Astrocyte (in vitro differentiated cells and primary cell): Measurements from ENCODE around the gene OR1I1. TPM values are rescaled to one million over a fixed set of nuclear protein-coding genes. Genes with fewer than 3 reads are reported as not detected.

ENCODE experiments used
- DNase-seq: peaks from one replicate; pipeline ENCODE4 v3.0.0-alpha.2; 2010; ENCODE audit warnings: low read depth
- FAIRE-seq: peaks from 2 replicates; lab custom pipeline; 2011; peaks lifted over from hg19 to GRCh38; lab: Jason Lieb, UNC
- H2AFZ ChIP-seq: 2 replicates; pipeline ENCODE4 v1.6.0; 2012; ENCODE audit warnings: low read depth, low read length, inconsistent platforms
- H3K27ac ChIP-seq: 2 replicates; pipeline ENCODE4 v1.5.1; 2011; ENCODE audit warnings: low read depth, low read length, inconsistent platforms
- H3K27me3 ChIP-seq: 2 replicates; pipeline ENCODE4 v1.6.0; 2011; ENCODE audit warnings: low read length, inconsistent platforms; ENCODE audit not compliant: insufficient read depth
- H3K36me3 ChIP-seq: 2 replicates; pipeline ENCODE4 v1.5.1; 2011; ENCODE audit warnings: low read length, inconsistent platforms; ENCODE audit not compliant: insufficient read depth
- H3K4me1 ChIP-seq: 2 replicates; pipeline ENCODE4 v1.5.1; 2011; ENCODE audit warnings: low read length, inconsistent platforms; ENCODE audit not compliant: insufficient read depth
- H3K4me2 ChIP-seq: 2 replicates; pipeline ENCODE4 v1.6.0; 2012; ENCODE audit warnings: low read length, inconsistent platforms
- H3K4me3 ChIP-seq: 2 replicates; pipeline ENCODE4 v1.5.1; 2011; ENCODE audit warnings: low read depth, mild to moderate bottlenecking, low read length, inconsistent platforms; ENCODE audit not compliant: insufficient read depth
- H3K79me2 ChIP-seq: 2 replicates; pipeline ENCODE4 v1.6.0; 2012; ENCODE audit warnings: mild to moderate bottlenecking, low read length, inconsistent platforms; ENCODE audit not compliant: insufficient read depth
- H3K9ac ChIP-seq: 2 replicates; pipeline ENCODE4 v1.6.0; 2012; ENCODE audit warnings: mild to moderate bottlenecking, low read length, inconsistent platforms
- H3K9me3 ChIP-seq: 2 replicates; pipeline ENCODE4 v1.5.1; 2012; ENCODE audit warnings: low read depth, mild to moderate bottlenecking, low read length, inconsistent platforms; ENCODE audit not compliant: insufficient read depth
- H4K20me1 ChIP-seq: 2 replicates; pipeline ENCODE4 v1.6.0; 2012; ENCODE audit warnings: low read length, inconsistent platforms; ENCODE audit not compliant: insufficient read depth
- H3K27ac Mint-ChIP-seq: one replicate; pipeline ENCODE4 v1.8.0; 2021; ENCODE audit warnings: mild to moderate bottlenecking, mixed read lengths; ENCODE audit not compliant: unreplicated experiment
- H3K27me3 Mint-ChIP-seq: one replicate; pipeline ENCODE4 v1.8.0; 2021; ENCODE audit warnings: low read depth, mixed read lengths; ENCODE audit not compliant: unreplicated experiment
- H3K36me3 Mint-ChIP-seq: one replicate; pipeline ENCODE4 v1.8.0; 2021; ENCODE audit warnings: low read depth, mixed read lengths; ENCODE audit not compliant: unreplicated experiment
- H3K4me1 Mint-ChIP-seq: one replicate; pipeline ENCODE4 v1.8.0; 2021; ENCODE audit warnings: low read depth, mixed read lengths; ENCODE audit not compliant: unreplicated experiment
- H3K4me3 Mint-ChIP-seq: one replicate; pipeline ENCODE4 v1.8.0; 2021; ENCODE audit warnings: mild to moderate bottlenecking, moderate library complexity, mixed read lengths; ENCODE audit not compliant: unreplicated experiment
- H3K9me3 Mint-ChIP-seq: one replicate; pipeline ENCODE4 v1.8.0; 2021; ENCODE audit warnings: mild to moderate bottlenecking, mixed read lengths; ENCODE audit not compliant: unreplicated experiment
- EZH2 ChIP-seq: IDR thresholded peaks from 2 replicates; pipeline ENCODE4 v1.6.1; 2012; ENCODE audit warnings: mild to moderate bottlenecking, low read length, inconsistent platforms; ENCODE audit not compliant: insufficient read depth
- total RNA-seq: library from RNA; stranded (reverse); gene quantifications from 2 replicates; pipeline ENCODE4 v1.2.1, GENCODE V29; 2021
- TF ChIP-seq, protein P1 (sequence below): IDR thresholded peaks from 2 replicates; pipeline ENCODE4 v1.5.1; 2011; ENCODE audit warnings: low read depth, mild to moderate bottlenecking, inconsistent platforms, low read length, moderate library complexity; ENCODE audit not compliant: insufficient read depth

OR1I1 gene
- total RNA-seq, 1 donor from 2014 or later, result not detected

DNA sequence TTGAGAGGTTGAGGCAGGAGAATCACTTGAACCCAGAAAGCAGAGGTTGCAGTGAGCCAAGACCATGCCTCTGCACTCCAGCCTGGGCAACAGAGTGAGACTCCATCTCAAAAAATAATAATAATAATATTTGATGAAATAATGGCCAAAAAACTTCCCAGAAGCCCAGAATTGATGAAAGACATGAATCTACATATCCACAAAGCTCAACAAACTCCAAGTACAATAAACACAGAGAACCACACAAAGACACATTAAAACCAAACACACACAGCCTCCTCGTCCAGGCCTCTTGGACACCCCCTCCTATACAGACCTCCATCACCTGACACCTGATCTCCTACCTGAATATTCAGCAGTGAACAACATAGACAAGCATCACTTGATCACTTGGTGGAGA lies 22.0 kb downstream of the OR1I1 start:
- Histone ChIP-seq H3K27ac (no peak overlapping the region), H3K4me1 (peaks cover 15% of the 10 kb centered on the region), H3K4me3 (no peak overlapping the region), H2AFZ (no peak overlapping the region), H3K4me2 (no peak overlapping the region), H4K20me1 (peaks cover 9% of the 10 kb centered on the region), H3K36me3 (no peaks in the 10 kb centered on the region), H3K27me3 (no peaks in the 10 kb centered on the region), H3K9ac (no peak overlapping the region), H3K79me2 (peaks cover 15% of the 10 kb centered on the region), H3K9me3 (peaks cover 8% of the 10 kb centered on the region)
- H3K27me3 Mint-ChIP-seq, result no peaks in the 10 kb centered on the region
- H3K27ac Mint-ChIP-seq, result no peak overlapping the region
- no peak overlapping the region for H3K4me3 Mint-ChIP-seq
- DNase-seq (no peak), FAIRE-seq (no peak)
- H3K9me3 Mint-ChIP-seq, result peaks cover 2% of the 10 kb centered on the region
- no peak for TF ChIP-seq EZH2
- TF ChIP-seq, protein P1, sequence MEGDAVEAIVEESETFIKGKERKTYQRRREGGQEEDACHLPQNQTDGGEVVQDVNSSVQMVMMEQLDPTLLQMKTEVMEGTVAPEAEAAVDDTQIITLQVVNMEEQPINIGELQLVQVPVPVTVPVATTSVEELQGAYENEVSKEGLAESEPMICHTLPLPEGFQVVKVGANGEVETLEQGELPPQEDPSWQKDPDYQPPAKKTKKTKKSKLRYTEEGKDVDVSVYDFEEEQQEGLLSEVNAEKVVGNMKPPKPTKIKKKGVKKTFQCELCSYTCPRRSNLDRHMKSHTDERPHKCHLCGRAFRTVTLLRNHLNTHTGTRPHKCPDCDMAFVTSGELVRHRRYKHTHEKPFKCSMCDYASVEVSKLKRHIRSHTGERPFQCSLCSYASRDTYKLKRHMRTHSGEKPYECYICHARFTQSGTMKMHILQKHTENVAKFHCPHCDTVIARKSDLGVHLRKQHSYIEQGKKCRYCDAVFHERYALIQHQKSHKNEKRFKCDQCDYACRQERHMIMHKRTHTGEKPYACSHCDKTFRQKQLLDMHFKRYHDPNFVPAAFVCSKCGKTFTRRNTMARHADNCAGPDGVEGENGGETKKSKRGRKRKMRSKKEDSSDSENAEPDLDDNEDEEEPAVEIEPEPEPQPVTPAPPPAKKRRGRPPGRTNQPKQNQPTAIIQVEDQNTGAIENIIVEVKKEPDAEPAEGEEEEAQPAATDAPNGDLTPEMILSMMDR, result no peak
- peaks cover 7% of the 10 kb centered on the region for H3K4me1 Mint-ChIP-seq
- no peaks in the 10 kb centered on the region for H3K36me3 Mint-ChIP-seq

DNA sequence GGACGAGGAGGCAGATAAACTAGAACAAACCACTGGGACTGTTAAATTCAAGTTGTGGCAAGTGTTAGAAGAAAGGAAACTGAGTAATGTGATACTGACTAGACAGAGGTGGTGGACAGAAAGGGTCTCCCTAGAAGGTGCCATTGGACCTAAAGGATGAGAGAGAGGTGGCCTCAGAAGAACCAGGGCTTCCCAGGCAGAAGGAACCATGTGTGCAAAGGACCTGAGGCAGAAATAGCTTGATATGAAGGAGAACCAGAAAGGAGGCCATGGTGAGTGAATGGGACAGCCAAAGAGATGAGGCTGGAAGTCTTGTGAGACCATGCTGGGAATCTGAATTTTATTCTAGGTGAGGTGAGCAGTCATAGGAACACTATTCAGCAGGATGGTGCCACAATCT lies 22.4 kb downstream of the OR1I1 start:
- no peak overlapping the region for H3K4me3 ChIP-seq
- no peaks in the 10 kb centered on the region for H3K36me3 ChIP-seq
- H3K27ac Mint-ChIP-seq, result no peak overlapping the region
- peaks cover 2% of the 10 kb centered on the region for H3K9me3 Mint-ChIP-seq
- TF ChIP-seq, protein P1, result no peak
- TF ChIP-seq EZH2, result no peak
- peaks cover 12% of the 10 kb centered on the region for H4K20me1 ChIP-seq
- FAIRE-seq (no peak), DNase-seq (no peak)
- no peaks in the 10 kb centered on the region for H3K36me3 Mint-ChIP-seq
- peaks cover 19% of the 10 kb centered on the region for H3K79me2 ChIP-seq
- H3K4me1 ChIP-seq, result peaks cover 15% of the 10 kb centered on the region
- no peak overlapping the region for H3K27ac ChIP-seq
- no peak overlapping the region for H2AFZ ChIP-seq
- H3K27me3 Mint-ChIP-seq, result no peaks in the 10 kb centered on the region
- no peak overlapping the region for H3K4me3 Mint-ChIP-seq
- H3K4me1 Mint-ChIP-seq, result peaks cover 7% of the 10 kb centered on the region
- no peak overlapping the region for H3K9ac ChIP-seq
- H3K9me3 ChIP-seq, result peaks cover 8% of the 10 kb centered on the region
- H3K4me2 ChIP-seq, result no peak overlapping the region
- H3K27me3 ChIP-seq, result no peaks in the 10 kb centered on the region

DNA sequence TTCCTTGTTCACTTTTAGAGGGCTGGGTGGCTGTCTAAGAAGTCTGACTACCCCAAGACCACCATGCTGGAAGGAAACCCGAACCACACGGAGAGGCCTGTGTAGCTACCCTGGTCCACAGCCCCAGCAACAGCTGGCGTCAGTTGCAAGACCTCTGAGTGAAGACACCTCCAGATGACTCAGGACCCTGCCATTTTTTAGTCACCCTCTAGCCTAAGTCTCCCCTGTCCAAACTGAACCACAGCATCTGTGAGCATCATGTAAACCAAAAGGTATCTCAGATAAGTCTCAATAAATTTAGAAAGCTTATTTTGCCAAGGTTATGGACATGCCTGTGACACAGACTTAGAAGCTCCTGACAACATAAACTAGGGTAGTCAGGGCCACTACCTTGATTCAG lies 23.0 kb downstream of the OR1I1 start:
- Mint-ChIP-seq H3K27me3 (no peaks in the 10 kb centered on the region), H3K36me3 (no peaks in the 10 kb centered on the region), H3K4me3 (no peak overlapping the region), H3K9me3 (peaks cover 2% of the 10 kb centered on the region), H3K4me1 (peaks cover 7% of the 10 kb centered on the region), H3K27ac (no peak overlapping the region)
- H3K4me1 ChIP-seq, result peaks cover 15% of the 10 kb centered on the region
- FAIRE-seq, result no peak
- H3K9ac ChIP-seq, result no peak overlapping the region
- H4K20me1 ChIP-seq, result peaks cover 13% of the 10 kb centered on the region
- no peak overlapping the region for H3K27ac ChIP-seq
- TF ChIP-seq, protein P1, result no peak
- no peak for TF ChIP-seq EZH2
- H3K4me2 ChIP-seq, result no peak overlapping the region
- H3K36me3 ChIP-seq, result no peaks in the 10 kb centered on the region
- H3K4me3 ChIP-seq, result no peak overlapping the region
- DNase-seq, result no peak
- no peak overlapping the region for H2AFZ ChIP-seq
- no peaks in the 10 kb centered on the region for H3K27me3 ChIP-seq
- peaks cover 8% of the 10 kb centered on the region for H3K9me3 ChIP-seq
- H3K79me2 ChIP-seq, result peaks cover 21% of the 10 kb centered on the region
